ENCODE results near the gene AKT2. TPM values are rescaled to one million over a fixed set of nuclear protein-coding genes. Genes with fewer than 3 reads are reported as not detected.

The AKT2 gene
- total RNA-seq, 1 experiment from 2014 or later: 39.3 TPM

- DNase-seq (ENCODE audit: extremely low read depth, low read depth): no peak
These were observed 46.4 kb downstream of the AKT2 start for GRCh38 chr19:40238775-40239174.

- DNase-seq (ENCODE audit: extremely low read depth, low read depth): no peak
These were observed 47.4 kb downstream of the AKT2 start for GRCh38 chr19:40237791-40238190.

- DNase-seq (ENCODE audit: extremely low read depth, low read depth): no peak
These were observed 48.8 kb downstream of the AKT2 start for GRCh38 chr19:40236366-40236765.

- DNase-seq (ENCODE audit: extremely low read depth, low read depth): no peak
These were observed 49.2 kb downstream of the AKT2 start for GRCh38 chr19:40236026-40236355.

GRCh38 chr19:40235238-40236025 lies 49.7 kb downstream of the AKT2 start:
- no peak for DNase-seq (ENCODE audit: extremely low read depth, low read depth)

- no peak for DNase-seq (ENCODE audit: extremely low read depth, low read depth)
These were observed 50.5 kb downstream of the AKT2 start for GRCh38 chr19:40234429-40235237.

GRCh38 chr19:40233811-40234389 lies 51.2 kb downstream of the AKT2 start:
- DNase-seq (ENCODE audit: extremely low read depth, low read depth): no peak

- no peak for DNase-seq (ENCODE audit: extremely low read depth, low read depth)
These were observed 52.0 kb downstream of the AKT2 start for GRCh38 chr19:40232949-40233810.

- DNase-seq (ENCODE audit: extremely low read depth, low read depth): no peak
These were observed 52.7 kb downstream of the AKT2 start for GRCh38 chr19:40232479-40232878.

GRCh38 chr19:40231544-40232424 lies 53.4 kb downstream of the AKT2 start:
- no peak for DNase-seq (ENCODE audit: extremely low read depth, low read depth)

- no peak for DNase-seq (ENCODE audit: extremely low read depth, low read depth)
These were observed 54.1 kb downstream of the AKT2 start for GRCh38 chr19:40231057-40231456.

- no peak for DNase-seq (ENCODE audit: extremely low read depth, low read depth)
These were observed 55.2 kb downstream of the AKT2 start for GRCh38 chr19:40229926-40230417.

- no peak for DNase-seq (ENCODE audit: extremely low read depth, low read depth)
These were observed 55.7 kb downstream of the AKT2 start for GRCh38 chr19:40229484-40229883.

- no peak for DNase-seq (ENCODE audit: extremely low read depth, low read depth)
These were observed 56.3 kb downstream of the AKT2 start for GRCh38 chr19:40228863-40229262.

GRCh38 chr19:40228346-40228745 lies 56.8 kb downstream of the AKT2 start:
- no peak for DNase-seq (ENCODE audit: extremely low read depth, low read depth)

GRCh38 chr19:40225440-40226305 lies 59.5 kb downstream of the AKT2 start:
- no peak for DNase-seq (ENCODE audit: extremely low read depth, low read depth)

- DNase-seq (ENCODE audit: extremely low read depth, low read depth): no peak
These were observed 60.6 kb downstream of the AKT2 start for GRCh38 chr19:40224342-40225150.

Data from NCI-H460 (cell line).